Kidney tubule cell (primary cell): ENCODE results near the gene WWP2.
"Not testable (repeated sequence)": the region's sequence is repeated elsewhere in the genome, so short reads cannot be mapped to it uniquely, and the experiment has no call there.

Experiments
- DNase-seq: peaks from one replicate; pipeline ENCODE4 v3.0.0-alpha.2; 2018; ENCODE audit warnings: low spot score

The WWP2 gene

GRCh38 chr16:69831212-69832123 lies 69.3 kb downstream of the WWP2 start:
- DNase-seq, result peak; percentile 74

GRCh38 chr16:69833357-69834282 lies 71.5 kb downstream of the WWP2 start:
- DNase-seq, result peak; percentile 20

GRCh38 chr16:69834807-69835466 lies 72.8 kb downstream of the WWP2 start:
- no peak for DNase-seq

- DNase-seq, result no peak
Observed at GRCh38 chr16:69836257-69836656, 74.1 kb downstream of the WWP2 start.

GRCh38 chr16:69837380-69837779 lies 75.2 kb downstream of the WWP2 start:
- DNase-seq, result no peak

- no peak for DNase-seq
Observed at GRCh38 chr16:69838489-69838888, 76.4 kb downstream of the WWP2 start.

- no peak for DNase-seq
Observed at GRCh38 chr16:69839240-69839688, 77.1 kb downstream of the WWP2 start.

- DNase-seq, result no peak
Observed at GRCh38 chr16:69839798-69840409, 77.8 kb downstream of the WWP2 start.

- DNase-seq, result no peak
Observed at GRCh38 chr16:69840975-69841374, 78.8 kb downstream of the WWP2 start.

- DNase-seq, result no peak
Observed at GRCh38 chr16:69844441-69844840, 82.3 kb downstream of the WWP2 start.

- DNase-seq, result no peak
Observed at GRCh38 chr16:69845181-69845580, 83.0 kb downstream of the WWP2 start.

- no peak for DNase-seq
Observed at GRCh38 chr16:69847643-69848042, 85.5 kb downstream of the WWP2 start.

GRCh38 chr16:69848637-69849545 lies 86.8 kb downstream of the WWP2 start:
- DNase-seq, result peak; percentile 69

- no peak for DNase-seq
Observed at GRCh38 chr16:69851491-69852240, 89.5 kb downstream of the WWP2 start.

- DNase-seq, result no peak
Observed at GRCh38 chr16:69852815-69853214, 90.7 kb downstream of the WWP2 start.

- DNase-seq, result no peak
Observed at GRCh38 chr16:69853481-69853880, 91.3 kb downstream of the WWP2 start.

- not testable (repeated sequence) for DNase-seq
Observed at GRCh38 chr16:69854776-69855175, 92.6 kb downstream of the WWP2 start.

- no peak for DNase-seq
Observed at GRCh38 chr16:69855592-69855991, 93.5 kb downstream of the WWP2 start.

- no peak for DNase-seq
Observed at GRCh38 chr16:69858191-69859104, 96.3 kb downstream of the WWP2 start.
